CD4-positive, alpha-beta T cell (primary cell): ENCODE measurements around the gene ING3. TPM values are rescaled to one million over a fixed set of nuclear protein-coding genes. Genes with fewer than 3 reads are reported as not detected.
A peak's percentile ranks its signal among the peaks of the same experiment; 100 is the strongest.

ENCODE experiments used
- ATAC-seq: fragments of 200-7000 bp; cut with Tn5 transposase; one replicate; pipeline ENCODE4 v1.10.0; 2022; ENCODE audit warnings: mild to moderate bottlenecking; ENCODE audit not compliant: poor library complexity
- CTCF ChIA-PET: fragments of 350-600 bp; sonication (Branson Sonifier 250); formaldehyde crosslinking; loops from one replicate; lab custom pipeline; 2021; ENCODE audit warnings: antibody characterized with exemption, inconsistent platforms; lab: Charles Lee
- POLR2A ChIA-PET: fragments of 350-600 bp; sonication (Branson Sonifier 250); formaldehyde crosslinking; loops from one replicate; lab custom pipeline; 2021; ENCODE audit warnings: antibody characterized with exemption, inconsistent platforms; lab: Charles Lee
- DNase-seq, 14 experiments: peaks; one replicate each; pipeline ENCODE4 v3.0.0-alpha.2; 2013 to 2020; ENCODE audit warnings: mixed read lengths in 2 of 14
- H3K27ac ChIP-seq, 2 donors: one replicate each; pipeline versions ENCODE4 v1.5.1 to v1.7.0; 2013; ENCODE audit warnings: low read length in 2 of 2, low read depth in 1 of 2, mild to moderate bottlenecking in 1 of 2
- H3K27me3 ChIP-seq, 2 experiments: 1 replicate in 1 of 2; 2 replicates in 1 of 2; pipeline versions ENCODE4 v1.6.1 to v1.7.0; 2013; ENCODE audit warnings: low read length in 2 of 2, control low read depth in 1 of 2, mild to moderate bottlenecking in 1 of 2, moderate library complexity in 1 of 2; ENCODE audit not compliant: insufficient read depth in 2 of 2, control insufficient read depth in 1 of 2
- H3K36me3 ChIP-seq: one replicate; pipeline ENCODE4 v1.6.1; 2013; ENCODE audit warnings: low read length, control low read depth; ENCODE audit not compliant: insufficient read depth
- H3K4me1 ChIP-seq: one replicate; pipeline ENCODE4 v1.6.1; 2013; ENCODE audit warnings: low read length, control low read depth; ENCODE audit not compliant: insufficient read depth
- H3K4me3 ChIP-seq: one replicate; pipeline ENCODE4 v1.5.1; 2013; ENCODE audit warnings: mild to moderate bottlenecking, low read length, moderate library complexity
- H3K9me3 ChIP-seq, 2 experiments: 1 replicate in 1 of 2; 2 replicates in 1 of 2; pipeline versions ENCODE4 v1.6.1 to v1.7.0; 2013; ENCODE audit warnings: low read length in 2 of 2, mild to moderate bottlenecking in 2 of 2, control low read depth in 1 of 2, moderate library complexity in 1 of 2; ENCODE audit not compliant: control insufficient read depth in 1 of 2, insufficient read depth in 1 of 2
- H3K27ac Mint-ChIP-seq: one replicate; pipeline ENCODE4 v1.8.0; 2020; ENCODE audit warnings: mixed read lengths
- H3K27me3 Mint-ChIP-seq: one replicate; pipeline ENCODE4 v1.8.0; 2021; ENCODE audit warnings: mixed read lengths
- H3K36me3 Mint-ChIP-seq: one replicate; pipeline ENCODE4 v1.8.0; 2021; ENCODE audit warnings: low read depth, mixed read lengths
- H3K4me1 Mint-ChIP-seq: one replicate; pipeline ENCODE4 v1.8.0; 2021; ENCODE audit warnings: low read depth, mixed read lengths
- H3K4me3 Mint-ChIP-seq: one replicate; pipeline ENCODE4 v1.8.0; 2020; ENCODE audit warnings: mild to moderate bottlenecking, mixed read lengths
- H3K9me3 Mint-ChIP-seq: one replicate; pipeline ENCODE4 v1.8.0; 2020; ENCODE audit warnings: mixed read lengths
- CTCF ChIP-seq: fragments of 200-600 bp; IDR thresholded peaks from one replicate; pipeline ENCODE4 v1.8.0; 2022; ENCODE audit warnings: antibody characterized with exemption, mild to moderate bottlenecking
- intact Hi-C, 2 experiments: fragments of 100-400 bp; cut with DNase I in 1 of 2; cut with micrococcal nuclease in 1 of 2; formaldehyde crosslinking; loops; one replicate each; pipeline versions ENCODE4 v1.15.1 to v1.9.0; 2023 to 2025; cut with DNase I, micrococcal nuclease
- total RNA-seq, 174 experiments: library from RNA in 2 of 174; stranded (reverse) in 2 of 174; gene quantifications; one replicate each; pipeline ENCODE4 v1.2.3 and lab custom pipeline; 2021 to 2026

Gene ING3
- total RNA-seq, 2 experiments from 2014 or later: 37.9 to 39.3 TPM

- intact Hi-C loops: no loop called here
- H3K4me3 ChIP-seq: no peak overlapping the region
- no peaks in the 10 kb centered on the region for H3K36me3 ChIP-seq
- DNase-seq (no peak), ATAC-seq (no peak)
- Mint-ChIP-seq H3K27ac (no peak overlapping the region), H3K36me3 (no peaks in the 10 kb centered on the region), H3K9me3 (no peaks in the 10 kb centered on the region), H3K4me1 (peaks cover 44% of the 10 kb centered on the region), H3K27me3 (peaks cover 10% of the 10 kb centered on the region), H3K4me3 (no peak overlapping the region)
- H3K27ac ChIP-seq: no peak overlapping the region
- TF ChIP-seq CTCF: no peak
- no peaks in the 10 kb centered on the region for H3K9me3 ChIP-seq
- ChIA-PET CTCF (interaction anchor here (1.6 kb wide), 1 partner anchor 10 kb away, joined by 5 read pairs; no protein-coding TSS in a partner anchor), POLR2A (interaction anchor here (1.1 to 1.3 kb wide), 3 partner anchors 10 to 84 kb away, joined by 5 to 8 read pairs (median 7); partner anchors contain the start of gene ING3)
- H3K4me1 ChIP-seq: peaks cover 13% of the 10 kb centered on the region
- peaks cover 0 to 5% of the 10 kb centered on the region in 2 experiments for H3K27me3 ChIP-seq
Observed at GRCh38 chr7:120996988-120997345, 46.4 kb downstream of the ING3 start.

GRCh38 chr7:120997882-120998474 is 47.4 kb downstream of the ING3 start:
- no peak overlapping the region for H3K4me3 ChIP-seq
- CTCF ChIA-PET: interaction anchor here (1.6 kb wide), 1 partner anchor 11 kb away, joined by 5 read pairs; no protein-coding TSS in a partner anchor
- intact Hi-C loops: no loop called here

GRCh38 chr7:120998520-120998919 is 47.9 kb downstream of the ING3 start:
- TF ChIP-seq CTCF: no peak
- intact Hi-C loops: no loop called here
- Mint-ChIP-seq H3K4me1 (peaks cover 44% of the 10 kb centered on the region), H3K4me3 (no peak overlapping the region), H3K27ac (no peak overlapping the region), H3K27me3 (peaks cover 12% of the 10 kb centered on the region), H3K9me3 (no peaks in the 10 kb centered on the region), H3K36me3 (no peaks in the 10 kb centered on the region)
- no peaks in the 10 kb centered on the region for H3K36me3 ChIP-seq
- no peak overlapping the region for H3K27ac ChIP-seq
- no peak for DNase-seq
- H3K4me3 ChIP-seq: no peak overlapping the region
- no peak for ATAC-seq
- H3K9me3 ChIP-seq: no peaks in the 10 kb centered on the region
- H3K4me1 ChIP-seq: peaks cover 13% of the 10 kb centered on the region
- ChIA-PET CTCF (interaction anchor here (2.3 kb wide), 1 partner anchor 10 kb away, joined by 5 read pairs; the partner anchor contains the start of gene CPED1), POLR2A (interaction anchor here (1.6 kb wide), 1 partner anchor 17 kb away, joined by 8 read pairs; no protein-coding TSS in a partner anchor)
- peaks cover 0 to 11% of the 10 kb centered on the region in 2 experiments for H3K27me3 ChIP-seq

More at GRCh38 chr7:120997882-120998474, 47.4 kb downstream of the ING3 start:
- no peak overlapping the region for H3K27ac ChIP-seq
- no peak overlapping the region for H3K27ac Mint-ChIP-seq
- H3K9me3 Mint-ChIP-seq: no peaks in the 10 kb centered on the region
- DNase-seq: peak in 2 of 14 experiments; percentile 29 to 32
- H3K36me3 Mint-ChIP-seq: no peaks in the 10 kb centered on the region
- H3K27me3 Mint-ChIP-seq: peaks cover 7% of the 10 kb centered on the region
- peaks cover 0 to 8% of the 10 kb centered on the region in 2 experiments for H3K27me3 ChIP-seq
- H3K9me3 ChIP-seq: no peaks in the 10 kb centered on the region
- peaks cover 44% of the 10 kb centered on the region for H3K4me1 Mint-ChIP-seq
- H3K4me1 ChIP-seq: peaks cover 13% of the 10 kb centered on the region
- TF ChIP-seq CTCF: no peak
- no peaks in the 10 kb centered on the region for H3K36me3 ChIP-seq
- POLR2A ChIA-PET: interaction anchor here (1.6 kb wide), 1 partner anchor 17 kb away, joined by 8 read pairs; no protein-coding TSS in a partner anchor
- H3K4me3 Mint-ChIP-seq: no peak overlapping the region
- no peak for ATAC-seq
